K562 (cell line): ENCODE data around the gene MYH6.

Source experiments
- BDP1 ChIP-seq: IDR thresholded peaks from 3 replicates; pipeline ENCODE4 v1.6.1; 2011; ENCODE audit not compliant: insufficient read length, insufficient read depth
- E2F4 ChIP-seq: sonication (generic); formaldehyde crosslinking; IDR thresholded peaks from 2 replicates; pipeline ENCODE4 v1.8.0; 2022; ENCODE audit warnings: mild to moderate bottlenecking, low read depth, missing genetic modification reagents
- EZH2 ChIP-seq: IDR thresholded peaks from 2 replicates; pipeline ENCODE4 v1.6.1; 2012; ENCODE audit warnings: low read depth, mild to moderate bottlenecking, inconsistent platforms, low read length, borderline replicate concordance
- HLTF ChIP-seq: fragments of 450-650 bp; IDR thresholded peaks from 2 replicates; pipeline ENCODE4 v1.6.1; 2016
- HNRNPLL ChIP-seq: fragments of 200-400 bp; formaldehyde crosslinking; IDR thresholded peaks from 2 replicates; pipeline ENCODE4 v1.6.1; 2017; ENCODE audit warnings: low read length, low read depth, mild to moderate bottlenecking; ENCODE audit not compliant: poor library complexity, severe bottlenecking

DNA sequence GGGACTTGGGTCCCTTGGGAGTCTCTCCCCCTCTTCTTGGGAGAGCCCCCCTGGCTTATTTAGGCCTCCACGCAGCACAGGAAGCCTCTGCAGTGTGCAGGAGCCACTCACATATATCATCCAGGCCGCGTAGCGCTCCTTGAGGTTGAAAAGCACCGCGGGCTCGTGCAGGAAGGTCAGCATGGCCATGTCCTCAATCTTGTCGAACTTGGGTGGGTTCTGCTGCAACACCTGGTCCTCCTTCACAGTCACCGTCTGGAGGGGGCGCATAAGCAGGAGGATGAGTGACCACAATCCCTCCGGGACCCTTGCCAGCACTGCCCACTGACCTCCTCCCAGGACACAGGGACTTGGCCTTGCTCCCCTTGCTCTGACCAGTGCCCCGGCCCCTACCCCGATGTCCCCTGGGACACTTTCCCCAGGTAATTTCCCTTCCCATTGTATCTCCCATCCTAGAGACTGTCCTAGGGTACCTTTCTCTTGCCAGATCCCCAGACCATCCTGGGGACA, 2.5 kb downstream of the MYH6 start:
- TF ChIP-seq HNRNPLL (no peak), EZH2 (no peak), HLTF (no peak), E2F4 (no peak), BDP1 (no peak)
